GM12865 (cell line): ENCODE results near the gene MAL.
A peak's percentile ranks its signal among the peaks of the same experiment; 100 is the strongest.

Source experiments
- DNase-seq: peaks from one replicate; pipeline ENCODE4 v3.0.0; 2010; ENCODE audit warnings: low read depth
- H3K4me3 ChIP-seq: 2 replicates; pipeline ENCODE4 v1.5.1; 2011; ENCODE audit warnings: mild to moderate bottlenecking, low read depth, low read length, control low read depth
- CTCF ChIP-seq: IDR thresholded peaks from 2 replicates; pipeline ENCODE4 v1.5.1; 2011; ENCODE audit warnings: low read length, control low read depth, low read depth, inconsistent platforms; ENCODE audit not compliant: insufficient read depth; ENCODE audit errors: missing control alignments

Gene MAL

GRCh38 chr2:95047629-95048510, 22.4 kb downstream of the MAL start:
- DNase-seq = no peak
- no peak for TF ChIP-seq CTCF
- H3K4me3 ChIP-seq = no peak overlapping the region

GRCh38 chr2:95048825-95049682, 23.5 kb downstream of the MAL start:
- H3K4me3 ChIP-seq = no peak overlapping the region
- no peak for TF ChIP-seq CTCF
- no peak for DNase-seq

- no peak overlapping the region for H3K4me3 ChIP-seq
- no peak for DNase-seq
- TF ChIP-seq CTCF = no peak
These were observed 24.1 kb downstream of the MAL start for GRCh38 chr2:95049683-95049955.

GRCh38 chr2:95049961-95050360, 24.5 kb downstream of the MAL start:
- H3K4me3 ChIP-seq = no peak overlapping the region
- no peak for DNase-seq
- no peak for TF ChIP-seq CTCF

GRCh38 chr2:95050385-95051300, 25.1 kb downstream of the MAL start:
- peak; percentile 34 for DNase-seq
- no peak for TF ChIP-seq CTCF
- no peak overlapping the region for H3K4me3 ChIP-seq

- no peak for DNase-seq
- TF ChIP-seq CTCF = no peak
- no peak overlapping the region for H3K4me3 ChIP-seq
These were observed 26.1 kb downstream of the MAL start for GRCh38 chr2:95051626-95052025.
